Measurements from ENCODE around the gene CRISPLD2. TPM values are rescaled to one million over a fixed set of nuclear protein-coding genes. Genes with fewer than 3 reads are reported as not detected.

CRISPLD2 gene
- total RNA-seq, 2 experiments from 2014 or later = 0.31 TPM; not detected in 1

- no peak overlapping the region for H3K27ac Mint-ChIP-seq
- H3K27me3 Mint-ChIP-seq = no peaks in the 10 kb centered on the region
- H3K4me3 Mint-ChIP-seq = no peak overlapping the region
Observed at GRCh38 chr16:84788920-84789391, 30.8 kb upstream of the CRISPLD2 start.

GRCh38 chr16:84789431-84789830 lies 30.4 kb upstream of the CRISPLD2 start:
- Mint-ChIP-seq H3K27me3 (no peaks in the 10 kb centered on the region), H3K36me3 (no peaks in the 10 kb centered on the region), H3K4me1 (no peaks in the 10 kb centered on the region), H3K9me3 (no peaks in the 10 kb centered on the region), H3K4me3 (no peak overlapping the region), H3K27ac (no peak overlapping the region)
- ATAC-seq (ENCODE audit: low read depth) (no peak), DNase-seq (no peak)
- POLR2A ChIA-PET = no interaction called here

More at GRCh38 chr16:84788920-84789391, 30.8 kb upstream of the CRISPLD2 start:
- POLR2A ChIA-PET = no interaction called here
- no peaks in the 10 kb centered on the region for H3K4me1 Mint-ChIP-seq
- no peaks in the 10 kb centered on the region for H3K9me3 Mint-ChIP-seq
- ATAC-seq (ENCODE audit: low read depth) = no peak
- H3K36me3 Mint-ChIP-seq = no peaks in the 10 kb centered on the region
- DNase-seq = no peak

GRCh38 chr16:84790301-84790700 lies 29.5 kb upstream of the CRISPLD2 start:
- Mint-ChIP-seq H3K27ac (no peak overlapping the region), H3K4me3 (no peak overlapping the region), H3K36me3 (no peaks in the 10 kb centered on the region), H3K27me3 (no peaks in the 10 kb centered on the region), H3K9me3 (no peaks in the 10 kb centered on the region), H3K4me1 (no peaks in the 10 kb centered on the region)
- ATAC-seq (ENCODE audit: low read depth) = no peak
- POLR2A ChIA-PET = no interaction called here
- DNase-seq = no peak

- POLR2A ChIA-PET = no interaction called here
- DNase-seq = no peak
- Mint-ChIP-seq H3K9me3 (no peaks in the 10 kb centered on the region), H3K27me3 (no peaks in the 10 kb centered on the region), H3K4me3 (no peak overlapping the region), H3K4me1 (no peaks in the 10 kb centered on the region), H3K36me3 (no peaks in the 10 kb centered on the region), H3K27ac (no peak overlapping the region)
- ATAC-seq (ENCODE audit: low read depth) = no peak
Observed at GRCh38 chr16:84791088-84791487, 28.7 kb upstream of the CRISPLD2 start.

DNA sequence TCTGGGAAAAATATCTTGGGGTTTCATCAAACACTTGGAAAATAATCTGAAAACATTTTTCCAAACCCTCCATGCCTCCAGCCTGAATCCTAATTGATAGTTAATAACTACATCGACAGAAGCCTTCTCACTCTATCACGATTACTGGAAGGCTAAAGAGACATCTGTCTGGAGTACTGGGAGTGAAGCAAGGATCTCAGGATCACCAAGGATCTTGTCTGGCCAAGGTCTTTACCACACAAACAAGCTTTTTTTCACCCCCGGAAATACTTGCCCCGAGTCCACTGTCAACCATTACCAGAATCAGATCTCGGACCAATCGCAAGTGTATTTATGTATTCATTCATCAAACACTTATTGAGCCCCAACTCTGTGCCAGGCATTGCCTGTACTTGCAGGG lies 28.3 kb upstream of the CRISPLD2 start:
- no peaks in the 10 kb centered on the region for H3K27me3 Mint-ChIP-seq
- no peak for DNase-seq
- H3K36me3 Mint-ChIP-seq = no peaks in the 10 kb centered on the region
- H3K9me3 Mint-ChIP-seq = no peaks in the 10 kb centered on the region
- H3K4me3 Mint-ChIP-seq = no peak overlapping the region
- H3K4me1 Mint-ChIP-seq = no peaks in the 10 kb centered on the region
- no peak overlapping the region for H3K27ac Mint-ChIP-seq
- POLR2A ChIA-PET = no interaction called here
- ATAC-seq (ENCODE audit: low read depth) = no peak

- Mint-ChIP-seq H3K4me1 (no peaks in the 10 kb centered on the region), H3K4me3 (no peak overlapping the region), H3K36me3 (no peaks in the 10 kb centered on the region), H3K9me3 (no peaks in the 10 kb centered on the region), H3K27ac (no peak overlapping the region), H3K27me3 (no peaks in the 10 kb centered on the region)
- ATAC-seq (ENCODE audit: low read depth) = no peak
- POLR2A ChIA-PET = no interaction called here
- DNase-seq = no peak
Observed at GRCh38 chr16:84794186-84794585, 25.6 kb upstream of the CRISPLD2 start.

- Mint-ChIP-seq H3K27ac (no peak overlapping the region), H3K9me3 (no peaks in the 10 kb centered on the region), H3K36me3 (no peaks in the 10 kb centered on the region), H3K4me1 (no peaks in the 10 kb centered on the region), H3K4me3 (no peak overlapping the region), H3K27me3 (no peaks in the 10 kb centered on the region)
- POLR2A ChIA-PET = no interaction called here
- no peak for DNase-seq
- ATAC-seq (ENCODE audit: low read depth) = no peak
Observed at GRCh38 chr16:84794626-84795025, 25.2 kb upstream of the CRISPLD2 start.

DNA sequence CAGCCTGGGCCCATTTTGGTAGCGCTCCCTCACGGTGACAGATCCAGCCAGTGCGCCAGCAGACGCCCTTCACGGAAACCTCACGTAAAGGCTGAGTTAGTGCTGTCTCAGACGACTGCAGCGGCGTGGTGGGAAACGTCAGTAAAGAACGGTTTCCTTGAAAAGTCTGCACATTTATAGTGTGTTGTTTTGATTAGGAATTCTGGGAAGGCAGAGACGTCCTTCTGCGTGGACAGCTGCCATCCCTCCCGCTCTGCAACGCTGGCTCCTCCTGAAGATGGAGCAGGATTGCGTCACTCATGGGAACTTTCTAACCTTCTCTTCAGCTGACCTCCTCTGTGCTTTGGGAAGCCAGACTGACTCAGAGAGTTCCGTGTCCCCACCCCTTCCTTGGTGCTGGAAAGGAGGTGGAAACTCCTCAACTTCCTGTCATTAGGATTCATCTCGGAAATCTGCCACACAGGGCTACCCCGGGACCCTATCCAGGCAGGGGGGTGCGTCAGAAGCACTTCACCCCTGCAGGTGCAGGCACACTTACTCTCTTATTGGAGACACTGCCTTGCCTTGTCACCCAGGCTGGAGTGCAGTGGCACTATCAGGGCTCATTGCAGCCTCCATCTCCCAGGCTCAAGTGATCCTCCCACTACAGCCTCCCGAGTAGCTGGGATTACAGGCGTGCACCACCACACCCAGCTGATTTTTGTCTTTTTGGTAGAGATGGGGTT lies 24.3 kb upstream of the CRISPLD2 start:
- Mint-ChIP-seq H3K36me3 (no peaks in the 10 kb centered on the region), H3K4me3 (no peak overlapping the region), H3K4me1 (no peaks in the 10 kb centered on the region), H3K27ac (no peak overlapping the region), H3K27me3 (no peaks in the 10 kb centered on the region), H3K9me3 (no peaks in the 10 kb centered on the region)
- ATAC-seq (ENCODE audit: low read depth) = no peak
- POLR2A ChIA-PET = no interaction called here
- no peak for DNase-seq

- Mint-ChIP-seq H3K27me3 (no peaks in the 10 kb centered on the region), H3K27ac (no peak overlapping the region), H3K9me3 (no peaks in the 10 kb centered on the region), H3K36me3 (no peaks in the 10 kb centered on the region), H3K4me1 (no peaks in the 10 kb centered on the region), H3K4me3 (no peak overlapping the region)
- ATAC-seq (ENCODE audit: low read depth) (no peak), DNase-seq (no peak)
- POLR2A ChIA-PET = interaction anchor here (0.6 kb wide), 1 partner anchor 102 kb away, joined by 3 read pairs; no protein-coding TSS in a partner anchor
Observed at GRCh38 chr16:84800158-84800978, 19.4 kb upstream of the CRISPLD2 start.

DNA sequence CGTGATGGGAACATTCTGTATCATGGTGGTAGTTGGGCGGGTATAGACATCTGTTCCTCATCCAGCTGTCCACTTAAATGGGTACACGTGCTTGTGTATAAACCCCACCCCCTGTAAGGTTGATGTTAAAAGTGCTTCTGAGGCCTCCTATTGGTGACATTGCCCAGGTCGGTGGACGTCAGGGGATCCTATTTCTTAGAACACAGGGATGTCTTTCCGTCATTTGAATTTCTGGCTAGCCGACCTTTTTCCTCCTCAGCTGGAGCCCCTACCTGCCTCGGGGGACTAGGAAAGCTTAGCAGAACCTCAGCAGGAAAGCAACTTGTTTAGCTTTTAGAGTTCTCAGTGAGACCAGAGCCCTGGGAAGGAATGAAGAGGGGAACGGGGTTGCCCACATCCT lies 16.6 kb upstream of the CRISPLD2 start:
- Mint-ChIP-seq H3K27me3 (no peaks in the 10 kb centered on the region), H3K4me1 (no peaks in the 10 kb centered on the region), H3K36me3 (no peaks in the 10 kb centered on the region), H3K27ac (no peak overlapping the region), H3K9me3 (no peaks in the 10 kb centered on the region), H3K4me3 (no peak overlapping the region)
- no peak for ATAC-seq (ENCODE audit: low read depth)
- POLR2A ChIA-PET = no interaction called here
- no peak for DNase-seq

DNA sequence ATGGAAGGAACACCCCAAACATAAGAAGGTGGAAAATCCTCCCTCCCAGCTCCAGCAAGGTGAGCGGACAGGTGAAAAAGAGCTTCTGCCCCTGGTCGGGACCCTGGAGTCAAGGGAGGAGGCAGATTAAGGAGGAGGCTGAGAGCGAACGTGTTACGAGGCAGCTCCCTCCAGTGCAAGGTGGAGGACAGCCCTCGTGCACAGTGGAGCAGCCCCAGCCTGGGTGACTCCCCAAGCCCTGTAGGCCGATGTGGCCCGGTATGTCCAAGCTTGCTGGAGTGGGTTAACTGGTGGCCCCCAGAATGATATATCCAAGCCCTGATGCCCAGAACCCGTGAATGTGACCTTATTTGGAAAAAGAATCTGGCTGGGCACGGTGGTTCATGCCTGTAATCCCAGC lies 15.5 kb upstream of the CRISPLD2 start:
- no peak overlapping the region for H3K4me3 Mint-ChIP-seq

GRCh38 chr16:84806256-84806889 lies 13.4 kb upstream of the CRISPLD2 start:
- Mint-ChIP-seq H3K9me3 (no peaks in the 10 kb centered on the region), H3K36me3 (no peaks in the 10 kb centered on the region), H3K27ac (no peak overlapping the region), H3K27me3 (no peaks in the 10 kb centered on the region), H3K4me1 (peaks cover 9% of the 10 kb centered on the region), H3K4me3 (no peak overlapping the region)
- POLR2A ChIA-PET = no interaction called here
- DNase-seq (no peak), ATAC-seq (ENCODE audit: low read depth) (no peak)

More for the DNA sequence above, 15.5 kb upstream of the CRISPLD2 start:
- POLR2A ChIA-PET = no interaction called here
- DNase-seq = no peak
- no peaks in the 10 kb centered on the region for H3K9me3 Mint-ChIP-seq
- no peaks in the 10 kb centered on the region for H3K4me1 Mint-ChIP-seq
- no peak overlapping the region for H3K27ac Mint-ChIP-seq
- no peaks in the 10 kb centered on the region for H3K36me3 Mint-ChIP-seq
- no peak for ATAC-seq (ENCODE audit: low read depth)
- H3K27me3 Mint-ChIP-seq = no peaks in the 10 kb centered on the region

DNA sequence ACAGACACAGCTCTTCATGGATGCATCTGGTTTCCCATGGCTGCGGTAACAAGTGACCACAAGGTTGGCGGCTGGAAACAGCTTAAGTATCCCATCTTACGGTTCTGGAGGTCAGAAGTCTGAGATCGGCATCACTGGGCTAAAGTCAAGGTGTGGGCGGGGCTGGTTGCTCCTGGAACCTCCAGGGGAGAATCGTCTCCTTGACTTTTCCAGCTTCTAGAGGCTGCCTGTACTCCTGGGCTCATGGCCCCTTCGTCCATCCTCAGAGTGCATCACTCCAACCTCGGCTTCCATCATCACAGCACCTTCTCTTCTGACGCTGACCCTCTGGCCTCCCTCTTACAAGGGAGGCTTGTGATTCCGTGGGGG lies 12.9 kb upstream of the CRISPLD2 start:
- Mint-ChIP-seq H3K9me3 (no peaks in the 10 kb centered on the region), H3K27me3 (no peaks in the 10 kb centered on the region), H3K4me3 (no peak overlapping the region), H3K4me1 (peaks cover 12% of the 10 kb centered on the region), H3K27ac (no peak overlapping the region), H3K36me3 (no peaks in the 10 kb centered on the region)
- DNase-seq (no peak), ATAC-seq (ENCODE audit: low read depth) (no peak)
- POLR2A ChIA-PET = no interaction called here

DNA sequence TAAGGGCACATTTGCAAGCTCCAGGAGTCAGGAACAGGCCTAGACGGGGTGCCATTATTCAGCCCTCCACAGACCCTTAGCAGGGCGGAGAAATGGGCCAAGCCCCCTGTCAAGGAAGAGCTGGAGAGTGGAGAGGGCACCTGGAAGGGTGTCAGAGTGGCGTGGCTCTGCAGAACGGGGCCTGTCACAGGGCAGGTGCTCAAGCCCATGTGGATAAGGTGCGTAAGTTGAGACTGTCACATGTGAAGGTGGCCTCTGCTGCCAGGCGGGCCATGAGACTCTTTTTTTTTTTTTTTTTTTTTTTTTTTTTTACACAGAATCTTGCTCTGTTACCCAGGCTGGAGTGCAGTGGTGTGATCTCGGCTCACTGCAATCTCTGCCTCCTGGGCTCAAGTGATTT lies 12.0 kb upstream of the CRISPLD2 start:
- peaks cover 13% of the 10 kb centered on the region for H3K4me1 Mint-ChIP-seq
- no peaks in the 10 kb centered on the region for H3K9me3 Mint-ChIP-seq
- H3K36me3 Mint-ChIP-seq = no peaks in the 10 kb centered on the region
- H3K27me3 Mint-ChIP-seq = no peaks in the 10 kb centered on the region
- POLR2A ChIA-PET = no interaction called here
- no peak for ATAC-seq (ENCODE audit: low read depth)
- H3K4me3 Mint-ChIP-seq = no peak overlapping the region
- no peak overlapping the region for H3K27ac Mint-ChIP-seq
- no peak for DNase-seq

Measured in activated naive CD8-positive, alpha-beta T cell treated with anti-CD3 and anti-CD28 coated beads, Interleukin-2, amount 10 ng/mL, durations not matched to agents 7 days and 5 days (primary cell).